ENCODE data around the gene EBF4.

Gene EBF4

DNA sequence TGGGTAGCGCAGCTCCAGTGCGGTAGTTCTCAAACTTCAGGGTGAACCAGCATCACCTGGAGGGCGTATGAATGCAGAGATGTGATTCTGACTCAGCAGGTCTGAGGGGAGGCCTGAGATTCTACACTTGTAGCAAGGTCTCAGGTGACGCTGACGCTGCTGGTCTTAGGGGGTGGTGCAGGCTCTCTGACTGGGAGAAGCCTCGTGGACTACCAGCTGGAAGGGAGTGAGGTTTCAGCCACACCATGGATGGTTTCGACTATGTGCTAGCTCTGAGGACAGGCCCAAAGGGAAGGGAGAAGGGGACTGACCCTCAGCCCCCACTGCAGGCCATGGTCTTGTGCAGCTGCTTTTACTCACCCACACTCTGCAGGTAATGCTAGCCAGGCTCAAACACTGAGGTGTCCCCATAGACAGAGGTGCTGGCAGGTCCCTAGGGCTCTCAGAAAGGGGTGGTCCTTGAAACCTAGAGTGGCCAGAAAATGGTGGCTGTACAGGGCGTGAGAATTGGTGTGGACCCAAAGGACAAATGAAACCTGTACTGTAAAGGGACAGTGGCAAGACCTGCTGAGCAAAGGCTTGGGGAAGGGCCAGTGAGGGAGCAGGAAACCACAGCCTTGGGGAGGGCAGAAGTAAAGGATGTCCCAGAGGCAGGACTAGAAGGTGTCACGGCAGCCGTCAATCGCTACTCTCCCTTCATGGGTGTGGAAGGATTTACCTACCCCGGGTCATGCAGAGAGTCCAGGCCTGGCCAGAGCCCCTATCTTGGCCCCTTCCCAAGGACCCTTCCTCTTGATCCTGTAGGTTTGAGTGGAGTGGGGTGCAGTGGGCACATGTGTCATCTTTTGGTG lies 52.7 kb downstream of the EBF4 start:
- no peak for DNase-seq

DNA sequence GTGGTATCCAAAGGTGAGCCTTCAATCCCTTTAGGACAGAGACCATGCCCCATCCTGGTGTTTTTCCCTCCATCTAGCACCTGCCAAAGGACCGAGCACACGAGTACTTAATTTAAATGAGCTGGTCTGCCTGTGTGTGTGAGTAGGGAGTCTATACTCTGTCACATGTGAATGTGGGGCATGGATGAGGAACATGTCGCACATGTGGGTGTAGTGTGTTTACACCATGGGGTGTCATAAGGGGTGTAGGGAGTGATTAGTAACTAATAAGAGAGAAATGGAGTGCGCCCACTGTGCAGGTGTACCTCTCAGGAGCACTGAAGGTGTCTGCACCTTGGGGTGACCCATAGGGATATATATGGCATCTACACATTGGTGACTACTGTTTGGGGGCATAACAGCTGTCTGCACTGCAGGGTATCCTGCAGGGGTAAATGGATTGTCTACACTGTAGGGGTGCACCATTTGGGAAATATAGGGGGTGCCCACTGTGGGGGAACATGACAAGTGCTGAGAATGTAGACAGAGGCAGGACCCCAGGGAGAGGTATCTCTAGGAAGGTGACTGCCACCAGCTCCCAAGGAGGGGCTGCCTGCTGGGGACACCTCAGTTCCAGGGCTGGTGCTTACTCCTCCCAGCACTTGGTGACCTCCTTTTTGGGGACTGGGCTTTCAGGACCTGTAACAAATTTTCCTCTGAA lies 53.5 kb downstream of the EBF4 start:
- no peak for DNase-seq

DNA sequence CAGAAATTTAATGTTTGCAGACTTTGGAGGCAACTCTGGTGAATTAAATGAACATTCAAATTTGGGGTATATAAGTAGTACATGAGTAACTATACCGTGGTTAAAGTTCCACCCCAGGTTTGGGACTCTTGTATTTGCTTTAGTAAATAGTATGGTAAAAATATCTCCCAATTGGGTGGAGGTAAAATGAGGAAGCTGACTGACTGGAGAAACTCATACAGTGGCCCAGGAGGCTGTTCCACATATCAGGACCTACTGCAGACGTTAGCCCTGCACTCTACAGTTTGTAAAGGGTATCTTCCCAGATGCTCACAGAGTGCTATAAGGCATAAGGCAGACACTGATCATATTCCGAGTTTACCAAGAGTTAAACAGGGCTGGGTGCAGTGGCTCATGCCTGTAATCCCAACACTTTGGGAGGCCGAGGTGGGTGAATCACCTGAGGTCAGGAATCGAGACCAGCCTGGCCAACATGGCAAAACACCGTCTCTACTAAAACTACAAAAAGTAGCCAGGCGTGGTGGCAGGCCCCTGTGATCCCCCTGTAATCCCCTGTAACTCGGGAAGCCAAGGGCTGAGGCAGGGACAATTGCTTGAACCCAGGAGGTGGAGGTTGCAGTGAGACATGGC lies 54.2 kb downstream of the EBF4 start:
- no peak for DNase-seq

DNA sequence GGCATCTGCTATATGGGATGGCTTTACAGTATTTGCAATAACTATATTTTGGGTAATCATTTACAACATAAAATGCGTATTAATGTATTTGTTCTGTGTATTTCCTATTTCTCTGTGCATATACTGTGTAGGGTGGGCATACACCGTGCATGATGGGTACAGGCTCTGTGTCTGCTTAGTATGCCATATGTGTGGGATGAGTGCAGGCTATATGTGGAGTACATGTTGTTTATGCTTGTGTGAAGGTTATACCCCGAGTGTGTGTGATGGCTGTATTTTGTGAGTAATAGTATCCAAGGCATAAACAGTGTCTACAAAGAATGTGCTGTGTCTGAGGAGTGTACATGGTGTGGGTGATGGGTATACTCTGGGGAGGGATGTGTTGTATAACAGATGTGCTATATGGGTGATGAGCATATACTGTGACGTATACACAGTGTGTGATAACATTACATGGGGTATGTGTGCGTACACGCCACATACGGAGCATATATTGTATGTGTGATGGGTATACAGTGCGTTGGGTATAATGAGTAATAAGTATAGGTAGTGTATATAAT lies 55.2 kb downstream of the EBF4 start:
- DNase-seq = no peak

DNA sequence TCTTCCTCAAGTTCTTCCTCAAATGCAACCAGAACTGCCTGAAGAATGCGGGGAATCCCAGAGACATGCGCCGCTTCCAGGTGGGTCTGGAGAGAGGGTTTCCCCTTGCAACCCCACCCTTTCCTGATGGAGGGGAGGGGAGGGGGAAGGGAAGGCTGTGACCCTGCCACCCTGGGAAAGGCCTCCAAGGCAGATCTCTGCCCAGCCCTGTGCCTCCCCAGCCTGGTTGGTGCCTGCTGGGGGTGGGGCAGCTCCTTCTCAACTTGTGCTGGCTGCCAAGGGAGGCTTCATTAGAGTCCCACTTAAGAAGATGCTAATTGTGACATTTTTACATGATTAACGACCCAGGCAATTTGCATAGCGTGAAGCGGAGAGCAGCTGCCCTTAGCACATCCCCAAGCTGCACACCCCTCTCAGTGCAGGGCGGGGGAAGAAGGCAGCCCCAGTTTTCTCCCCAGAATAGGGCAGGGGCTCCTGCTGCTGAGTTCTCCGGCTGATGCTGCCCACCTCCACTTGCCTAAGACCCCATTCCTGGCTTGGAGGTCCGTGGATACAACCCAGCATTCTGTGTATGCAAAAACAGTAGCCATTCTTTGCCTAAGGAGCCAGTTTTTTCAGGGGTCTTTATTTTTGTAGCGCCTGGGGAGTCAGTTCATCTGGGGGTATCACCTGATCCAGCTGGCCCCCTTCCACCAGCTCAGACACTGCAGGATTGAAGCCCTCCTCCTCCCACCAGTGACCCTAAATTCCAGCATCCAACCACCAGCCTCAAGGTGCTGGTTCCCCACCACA lies 56.2 kb downstream of the EBF4 start:
- no peak for DNase-seq

DNA sequence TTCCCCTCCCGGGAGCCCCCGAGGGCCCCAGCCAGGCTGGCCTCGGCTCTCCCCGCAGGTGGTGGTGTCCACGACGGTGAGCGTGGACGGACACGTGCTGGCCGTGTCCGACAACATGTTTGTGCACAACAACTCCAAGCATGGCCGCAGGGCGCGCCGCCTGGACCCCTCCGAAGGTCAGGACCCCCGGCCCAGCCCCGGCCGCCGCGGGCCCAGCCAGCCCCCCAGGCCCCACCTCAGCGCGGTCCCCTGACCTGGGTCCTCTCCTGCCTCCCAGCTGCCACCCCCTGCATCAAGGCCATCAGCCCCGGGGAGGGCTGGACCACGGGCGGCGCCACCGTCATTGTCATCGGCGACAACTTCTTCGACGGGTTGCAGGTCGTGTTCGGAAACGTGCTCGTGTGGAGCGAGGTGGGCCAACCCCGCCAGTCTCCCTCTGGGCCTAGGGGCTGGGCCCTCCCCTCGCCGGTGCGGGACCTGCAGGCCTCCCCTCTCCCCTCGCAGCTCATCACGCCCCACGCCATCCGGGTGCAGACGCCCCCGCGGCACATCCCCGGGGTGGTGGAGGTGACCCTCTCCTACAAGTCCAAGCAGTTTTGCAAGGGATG lies 56.9 kb downstream of the EBF4 start:
- no peak for DNase-seq

DNA sequence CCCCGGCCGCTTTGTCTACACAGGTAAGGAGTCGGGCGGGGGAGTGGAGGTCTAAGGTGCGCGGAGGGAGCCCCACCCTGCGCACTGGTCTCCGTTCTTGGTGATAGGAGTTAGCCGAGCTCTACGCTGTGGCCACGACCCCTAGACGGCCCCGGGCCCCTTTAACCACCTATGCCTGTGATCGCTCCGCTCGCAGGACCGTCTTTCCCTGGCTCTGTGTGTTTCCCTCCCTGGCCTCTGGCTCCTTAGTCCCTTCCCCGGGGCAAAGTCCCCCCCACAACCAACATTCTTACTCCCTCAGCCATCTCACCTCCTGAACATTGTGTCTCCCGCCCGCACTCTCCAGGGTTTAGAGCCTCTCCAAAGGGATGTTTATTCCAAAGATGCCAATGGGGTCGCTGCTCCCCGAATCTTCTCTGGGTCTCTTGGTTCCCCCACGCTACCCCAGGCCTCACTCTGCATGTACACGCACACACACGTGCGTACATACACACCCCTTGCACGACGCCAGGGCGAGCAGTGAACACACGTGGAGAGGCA lies 57.4 kb downstream of the EBF4 start:
- DNase-seq = no peak

DNA sequence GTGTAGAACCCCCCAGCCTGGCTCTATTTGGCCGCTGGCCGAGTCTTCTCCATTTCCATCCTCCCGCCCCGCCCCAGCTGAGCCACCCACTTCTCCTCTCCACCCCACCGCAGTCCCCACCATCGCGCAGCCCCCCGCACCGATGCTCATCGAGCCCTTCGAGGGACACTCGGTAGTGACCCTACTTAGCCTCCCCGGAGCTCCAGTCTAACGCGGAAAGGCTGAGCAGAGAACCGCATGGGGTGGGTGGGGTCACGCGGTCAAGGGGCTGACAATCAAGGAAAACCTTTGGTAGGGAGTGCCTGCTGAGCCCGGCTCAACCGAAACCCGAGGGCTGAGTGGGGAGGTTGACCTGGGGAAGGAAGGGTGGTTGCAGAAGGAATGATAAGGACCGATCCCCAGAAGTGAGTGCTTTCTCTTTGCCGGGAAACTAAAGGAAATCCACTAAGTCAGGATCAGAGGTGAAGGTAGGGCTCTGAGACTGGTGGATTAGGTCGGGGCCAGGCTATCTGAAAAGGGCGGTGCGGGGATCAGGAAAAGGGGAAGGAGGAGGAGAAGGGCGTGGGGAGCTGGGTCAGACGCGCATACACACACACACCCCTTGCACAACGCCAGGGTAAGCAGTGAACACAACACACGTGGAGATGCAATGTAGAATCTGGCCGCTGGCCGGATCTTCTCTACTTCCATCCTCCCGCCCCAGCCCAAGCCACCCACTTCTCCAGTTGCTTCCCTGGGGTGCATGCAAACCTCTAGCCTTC lies 58.1 kb downstream of the EBF4 start:
- no peak for DNase-seq

DNA sequence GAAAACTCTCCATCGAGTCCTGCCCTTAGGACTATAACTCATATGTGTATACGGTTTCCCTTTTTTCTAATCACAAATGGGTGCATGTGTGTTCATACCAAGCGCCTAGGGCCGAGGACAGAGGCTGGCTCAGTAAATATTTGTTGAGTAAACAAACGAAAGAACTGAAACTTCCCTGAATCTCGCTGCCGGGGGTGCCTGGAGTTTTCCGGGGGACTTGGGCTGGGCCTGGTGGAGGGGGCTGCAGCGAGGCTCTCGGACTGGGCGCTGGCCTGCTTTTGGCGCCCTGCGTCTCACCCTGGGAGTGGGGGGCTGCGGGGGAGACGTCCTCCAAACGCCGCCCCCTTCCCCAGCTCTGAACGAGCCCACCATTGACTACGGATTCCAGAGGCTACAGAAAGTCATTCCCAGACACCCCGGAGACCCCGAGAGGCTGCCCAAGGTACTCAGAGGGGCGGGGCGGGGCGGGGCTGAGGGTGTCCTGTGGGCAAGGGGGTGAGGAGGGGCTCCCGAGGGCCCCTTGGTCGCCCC lies 58.8 kb downstream of the EBF4 start:
- DNase-seq = no peak

DNA sequence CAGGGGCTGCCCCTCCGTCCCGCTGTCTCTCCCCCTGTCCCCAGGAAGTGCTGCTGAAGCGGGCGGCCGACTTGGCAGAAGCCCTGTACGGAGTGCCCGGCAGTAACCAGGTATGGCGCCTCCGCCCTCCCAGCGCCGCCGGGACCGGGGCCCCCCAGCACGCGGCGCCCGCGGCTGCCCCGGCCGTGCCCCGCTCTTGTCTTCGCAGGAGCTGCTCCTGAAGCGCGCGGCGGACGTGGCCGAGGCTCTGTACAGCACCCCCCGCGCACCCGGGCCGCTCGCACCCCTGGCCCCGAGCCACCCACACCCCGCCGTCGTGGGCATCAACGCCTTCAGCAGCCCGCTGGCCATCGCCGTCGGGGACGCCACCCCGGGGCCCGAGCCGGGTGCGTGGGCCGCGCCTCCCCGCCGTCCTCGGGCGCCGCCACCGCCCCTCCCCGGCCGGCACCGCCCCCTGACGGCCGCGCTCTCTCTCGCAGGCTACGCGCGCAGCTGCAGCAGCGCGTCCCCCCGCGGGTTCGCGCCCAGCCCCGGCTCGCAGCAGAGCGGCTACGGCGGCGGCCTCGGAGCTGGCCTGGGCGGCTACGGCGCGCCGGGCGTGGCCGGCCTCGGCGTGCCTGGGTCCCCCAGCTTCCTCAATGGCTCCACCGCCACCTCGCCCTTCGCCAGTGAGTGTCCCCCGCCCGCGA lies 59.4 kb downstream of the EBF4 start:
- no peak for DNase-seq

DNA sequence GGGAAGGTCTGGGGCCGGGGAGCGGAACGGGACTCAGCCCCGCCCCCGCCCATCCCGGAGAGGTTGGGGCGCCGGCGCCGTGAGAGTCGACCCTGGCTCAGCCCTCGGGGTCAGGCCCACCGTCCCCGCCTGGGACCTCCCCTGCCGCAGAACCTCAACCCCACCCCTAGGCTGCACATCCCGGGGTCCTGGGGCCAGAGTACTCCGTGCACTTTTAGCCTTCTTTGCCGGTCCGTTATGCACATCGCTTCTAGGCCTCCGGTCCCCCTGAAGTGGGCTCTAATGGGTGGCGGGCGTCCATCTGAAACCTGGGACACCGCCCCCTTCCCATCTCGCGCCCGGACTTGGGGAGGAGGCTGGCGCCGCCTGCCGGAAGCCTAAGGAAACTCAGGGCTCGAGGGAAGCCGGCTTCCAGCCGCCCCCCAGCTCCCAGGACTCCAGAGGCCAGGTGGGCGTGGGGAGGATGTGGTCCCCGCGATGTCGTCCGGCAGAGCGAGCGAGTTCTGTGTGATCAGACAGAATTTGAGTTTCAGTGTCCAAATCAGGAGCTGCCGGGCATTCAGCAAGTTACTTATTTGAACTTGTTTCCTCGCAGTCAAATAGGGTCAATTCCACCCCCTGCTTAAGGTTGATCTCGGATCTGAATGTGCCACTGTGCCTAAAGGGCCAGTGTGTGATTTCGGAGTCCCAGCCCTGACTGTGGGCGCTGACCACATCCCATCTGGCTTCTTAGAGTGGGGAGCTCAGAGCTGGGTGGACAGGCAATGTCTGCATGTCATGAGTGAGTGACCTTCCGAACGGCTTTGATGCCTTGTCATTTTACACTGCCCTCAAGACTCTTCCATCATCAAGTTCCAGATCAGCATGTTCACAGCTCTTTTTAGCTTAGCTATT lies 60.2 kb downstream of the EBF4 start:
- DNase-seq = no peak

DNA sequence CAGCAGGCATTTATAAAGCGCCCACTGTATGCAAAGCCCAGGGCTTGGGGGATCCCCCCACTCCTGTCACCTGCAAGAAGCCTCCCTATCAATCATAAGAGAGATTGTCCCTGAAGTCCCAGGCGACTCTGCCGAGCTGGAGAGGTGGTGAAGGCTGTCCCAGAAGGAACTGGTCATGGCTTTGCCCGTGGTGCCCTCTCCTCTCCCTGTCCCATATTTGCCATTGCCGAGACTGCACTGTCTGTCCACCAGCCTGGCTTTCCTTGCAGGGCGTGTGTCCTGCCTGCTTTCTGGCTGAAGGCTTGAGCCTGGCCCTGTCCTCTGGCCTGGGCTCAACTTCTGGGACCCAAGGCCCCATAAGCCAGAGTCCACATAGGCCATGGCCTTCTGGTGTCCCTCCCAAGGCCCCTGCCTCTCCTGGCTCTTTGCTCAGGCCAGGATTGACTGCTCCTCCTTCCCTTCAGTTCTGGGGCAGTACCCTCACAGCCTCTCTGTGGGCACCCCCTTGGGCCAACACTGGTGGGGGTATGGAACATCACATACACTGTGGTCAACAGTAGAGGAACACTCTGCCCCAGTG lies 61.0 kb downstream of the EBF4 start:
- no peak for DNase-seq

DNA sequence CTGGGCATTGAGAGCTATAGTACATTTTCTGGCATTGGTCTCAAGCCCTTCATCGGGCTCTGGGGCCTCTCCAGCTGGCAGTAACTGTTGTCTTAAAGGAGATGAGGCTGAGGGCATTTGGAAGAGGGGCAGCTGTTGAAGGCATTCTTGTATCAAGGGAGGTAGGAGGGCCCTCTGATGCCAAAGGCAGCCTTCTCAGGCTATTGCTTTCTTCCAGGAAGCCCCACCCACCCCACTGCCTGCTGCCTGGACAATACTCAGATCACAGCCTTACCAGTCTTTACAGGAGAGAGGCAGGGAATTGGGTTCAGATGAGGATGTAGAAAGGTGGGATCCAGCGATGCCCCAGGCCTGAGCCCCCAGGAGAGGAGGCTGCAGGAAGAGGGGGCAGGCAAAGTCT lies 61.8 kb downstream of the EBF4 start:
- DNase-seq = no peak

DNA sequence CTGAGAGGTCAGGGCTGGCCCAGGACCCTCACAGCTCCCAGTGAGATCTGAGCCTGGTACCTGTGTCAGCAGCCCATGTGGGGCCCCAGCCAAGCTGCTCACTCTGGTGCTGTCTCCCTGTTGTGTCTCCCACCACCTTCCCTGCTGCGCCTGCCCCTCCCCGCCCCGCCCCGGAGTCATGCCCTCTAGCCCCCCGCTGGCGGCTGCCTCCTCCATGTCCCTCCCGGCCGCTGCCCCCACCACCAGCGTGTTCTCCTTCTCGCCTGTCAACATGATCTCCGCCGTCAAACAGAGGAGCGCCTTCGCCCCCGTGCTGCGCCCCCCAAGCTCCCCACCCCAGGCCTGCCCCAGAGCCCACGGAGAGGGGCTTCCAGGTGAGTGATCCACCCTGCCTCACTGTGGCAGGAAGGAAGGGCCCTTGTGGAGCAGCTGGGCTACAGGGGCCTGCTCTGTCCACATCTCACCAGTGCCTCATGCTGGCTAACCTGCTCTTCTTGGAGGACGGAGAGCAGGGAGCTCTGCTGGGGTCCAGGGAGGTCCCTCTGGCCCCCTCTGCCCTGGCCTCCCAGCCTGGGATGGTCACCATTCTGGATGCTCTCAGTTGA lies 63.0 kb downstream of the EBF4 start:
- DNase-seq = no peak

DNA sequence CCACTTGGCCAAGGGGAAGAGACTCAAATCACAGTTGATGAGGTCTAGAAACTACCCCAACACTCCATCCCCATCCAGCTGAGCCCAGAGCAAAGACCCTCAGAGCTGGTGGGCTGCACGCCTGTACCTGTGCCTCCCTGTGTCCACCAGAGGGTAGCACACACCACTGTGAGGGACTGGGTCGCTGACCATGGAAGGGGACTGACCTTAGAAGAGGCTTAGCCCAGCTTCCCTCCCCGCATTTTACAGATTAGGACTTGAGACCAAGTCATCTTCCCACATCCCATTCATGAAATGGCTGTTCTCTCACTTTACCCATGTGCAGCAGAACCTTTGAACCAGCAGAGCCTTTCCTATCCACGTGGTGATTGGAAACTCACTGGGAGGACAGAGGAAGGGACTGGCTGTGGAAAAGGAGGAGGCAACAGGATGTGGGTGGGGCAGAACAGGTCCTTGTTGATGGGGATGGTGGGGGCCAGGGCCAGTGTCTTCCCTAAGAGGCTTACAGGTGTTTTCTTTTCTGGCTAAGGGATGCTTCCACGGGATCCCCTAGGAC lies 63.6 kb downstream of the EBF4 start:
- no peak for DNase-seq

DNA sequence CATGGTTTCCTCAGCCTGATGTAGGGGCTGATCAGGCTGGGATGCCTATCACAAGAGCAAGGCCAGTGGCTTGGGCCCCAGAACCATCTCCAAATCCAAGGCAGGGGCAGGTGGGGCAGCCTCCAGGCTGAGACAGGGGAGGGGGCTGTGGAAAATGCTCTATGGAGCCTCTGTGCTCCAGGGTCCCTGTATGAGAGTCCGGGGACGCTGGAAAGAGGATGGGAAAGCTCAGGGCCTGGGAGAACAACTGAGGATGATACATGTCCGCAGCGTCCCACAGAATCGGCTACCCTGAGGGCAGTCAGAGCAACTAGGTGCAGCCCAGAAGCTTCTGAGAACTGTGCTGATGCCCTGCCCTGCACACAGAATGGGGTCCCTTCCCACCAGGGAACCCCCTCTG lies 64.4 kb downstream of the EBF4 start:
- no peak for DNase-seq

DNA sequence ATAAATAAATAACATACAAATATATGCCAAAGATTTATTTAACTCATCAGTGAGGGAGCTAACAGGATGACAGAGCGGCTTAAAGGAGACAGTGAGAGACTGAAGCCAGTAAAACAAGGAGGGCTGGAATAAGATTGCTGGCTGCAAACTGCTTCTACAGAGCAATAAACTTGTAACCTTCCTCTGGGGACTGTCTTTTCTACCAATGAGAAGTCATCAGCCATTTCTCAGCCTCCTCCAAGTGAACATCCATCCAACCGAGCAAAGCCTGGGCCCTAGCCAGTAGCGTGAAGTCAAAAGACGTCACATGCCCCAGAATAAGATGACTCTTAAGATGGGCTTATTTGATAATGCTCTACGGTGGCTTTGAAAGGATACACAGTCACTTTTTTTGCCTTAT lies 65.4 kb downstream of the EBF4 start:
- no peak for DNase-seq

DNA sequence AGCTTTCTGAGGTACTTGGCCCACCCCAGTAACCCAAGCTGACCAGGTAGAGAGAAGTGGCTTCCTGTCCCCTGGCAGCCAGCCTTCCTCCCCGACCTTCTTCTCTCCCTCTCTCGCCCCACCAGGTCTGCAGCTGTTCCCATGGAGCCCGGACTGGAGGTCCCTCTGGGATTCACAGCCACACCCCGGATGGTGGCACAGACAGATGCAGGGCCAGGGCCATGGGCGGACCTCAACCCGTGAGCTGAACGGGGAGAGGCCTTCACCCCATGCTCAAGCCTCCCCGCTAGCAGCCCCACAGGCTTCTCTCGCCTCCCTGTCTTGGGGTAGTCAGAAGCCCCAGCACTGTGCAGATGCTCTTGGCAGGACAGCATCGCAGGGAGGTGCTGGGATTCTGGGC lies 66.6 kb downstream of the EBF4 start:
- no peak for DNase-seq

All from cerebellar nuclear complex (tissue), 1 donor.